Measurements from ENCODE around the gene NUCB1. TPM values are rescaled to one million over a fixed set of nuclear protein-coding genes. Genes with fewer than 3 reads are reported as not detected.
A peak's percentile ranks its signal among the peaks of the same experiment; 100 is the strongest.

The NUCB1 gene
- total and polyA plus RNA-seq, 9 of the 15 experiments (the other 6 are each of a cell fraction or from before 2014, with no cell fraction given) = 3.1 to 153 (median 71.7) TPM

GRCh38 chr19:48859711-48860572 lies 40.2 kb upstream of the NUCB1 start (continued):
- TF ChIP-seq MGA (IDR thresholded peaks at IDR 0.05) = no peak
- TF ChIP-seq MECOM (CRISPR knock-in tag; IDR thresholded peaks at IDR 0.05) = no peak
- TF ChIP-seq NONO (IDR thresholded peaks at IDR 0.05; ENCODE audit: low read depth in 2 of 2, low read length in 1 of 2) = no peak
- no peak for TF ChIP-seq HMG20B (CRISPR knock-in tag; IDR thresholded peaks at IDR 0.05)
- no peak for TF ChIP-seq RBM39 (optimal IDR thresholded peaks at IDR 0.05; ENCODE audit: low read depth, low read length)
- no peak for TF ChIP-seq SRSF7 (optimal IDR thresholded peaks at IDR 0.05; ENCODE audit: low read depth, low read length)
- TF ChIP-seq TAF9B (IDR thresholded peaks at IDR 0.05; ENCODE audit: partially characterized antibody) = no peak
- no peak for TF ChIP-seq GABPA (tag; conservative IDR thresholded peaks at IDR 0.05; ENCODE audit: low read depth)
- TF ChIP-seq BHLHE40 (IDR thresholded peaks at IDR 0.05; ENCODE audit: low read length) = no peak
- no peak for TF ChIP-seq CREB3 (tag; conservative IDR thresholded peaks at IDR 0.05; ENCODE audit: low read depth)
- TF ChIP-seq ZNF507 (tag; conservative IDR thresholded peaks at IDR 0.05) = no peak
- no peak for TF ChIP-seq NR2C2 (CRISPR knock-in tag; IDR thresholded peaks at IDR 0.05)
- TF ChIP-seq NR2C2 (tag; IDR thresholded peaks at IDR 0.05) = peak; percentile 77
- peak; percentile 75; the same call in 1 of the 2 replicates for TF ChIP-seq CREM (IDR thresholded peaks at IDR 0.05; ENCODE audit: low read depth)
- peak; percentile 83 for TF ChIP-seq PKNOX1 (IDR thresholded peaks at IDR 0.05)
